Measurements from ENCODE around the gene TRIM7. TPM values are rescaled to one million over a fixed set of nuclear protein-coding genes. Genes with fewer than 3 reads are reported as not detected.
A peak's percentile ranks its signal among the peaks of the same experiment; 100 is the strongest.

Gene TRIM7
- total and polyA plus RNA-seq, 2 experiments from 2014 or later = 0.53 to 0.56 TPM

DNA sequence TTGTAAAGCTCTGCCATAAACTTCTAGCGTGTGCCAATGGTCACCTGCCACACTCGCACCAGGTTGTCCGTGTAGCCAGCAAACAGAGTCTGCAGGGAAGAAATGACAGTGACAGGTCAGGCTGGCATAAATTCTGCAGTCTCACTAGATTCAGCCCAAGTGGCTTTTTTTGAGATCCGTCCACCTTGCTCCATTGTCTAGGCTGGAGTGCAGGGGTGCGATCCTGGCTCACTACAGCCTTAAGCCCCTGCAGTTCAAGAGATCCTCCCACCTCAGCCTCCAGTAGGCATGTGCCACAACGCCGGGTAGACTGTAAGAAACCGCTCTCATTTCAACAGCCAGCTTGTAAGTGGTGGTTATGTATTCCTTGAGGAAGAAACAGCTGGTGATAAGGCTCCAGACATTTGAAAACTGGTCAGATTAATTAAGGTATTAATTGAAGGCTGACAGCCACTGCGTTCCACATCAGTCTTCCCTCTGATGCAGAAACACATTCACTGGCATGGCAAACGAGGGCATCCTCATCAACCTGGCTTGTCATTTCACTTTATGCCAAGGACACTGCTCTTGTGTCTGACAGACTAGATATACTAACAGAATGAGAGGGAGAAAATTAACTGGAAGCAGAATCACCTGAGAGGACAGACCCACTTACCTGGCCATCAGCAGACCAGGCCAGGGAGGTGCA is 32.1 kb upstream of the TRIM7 start (continued):
- TF ChIP-seq, protein P1, sequence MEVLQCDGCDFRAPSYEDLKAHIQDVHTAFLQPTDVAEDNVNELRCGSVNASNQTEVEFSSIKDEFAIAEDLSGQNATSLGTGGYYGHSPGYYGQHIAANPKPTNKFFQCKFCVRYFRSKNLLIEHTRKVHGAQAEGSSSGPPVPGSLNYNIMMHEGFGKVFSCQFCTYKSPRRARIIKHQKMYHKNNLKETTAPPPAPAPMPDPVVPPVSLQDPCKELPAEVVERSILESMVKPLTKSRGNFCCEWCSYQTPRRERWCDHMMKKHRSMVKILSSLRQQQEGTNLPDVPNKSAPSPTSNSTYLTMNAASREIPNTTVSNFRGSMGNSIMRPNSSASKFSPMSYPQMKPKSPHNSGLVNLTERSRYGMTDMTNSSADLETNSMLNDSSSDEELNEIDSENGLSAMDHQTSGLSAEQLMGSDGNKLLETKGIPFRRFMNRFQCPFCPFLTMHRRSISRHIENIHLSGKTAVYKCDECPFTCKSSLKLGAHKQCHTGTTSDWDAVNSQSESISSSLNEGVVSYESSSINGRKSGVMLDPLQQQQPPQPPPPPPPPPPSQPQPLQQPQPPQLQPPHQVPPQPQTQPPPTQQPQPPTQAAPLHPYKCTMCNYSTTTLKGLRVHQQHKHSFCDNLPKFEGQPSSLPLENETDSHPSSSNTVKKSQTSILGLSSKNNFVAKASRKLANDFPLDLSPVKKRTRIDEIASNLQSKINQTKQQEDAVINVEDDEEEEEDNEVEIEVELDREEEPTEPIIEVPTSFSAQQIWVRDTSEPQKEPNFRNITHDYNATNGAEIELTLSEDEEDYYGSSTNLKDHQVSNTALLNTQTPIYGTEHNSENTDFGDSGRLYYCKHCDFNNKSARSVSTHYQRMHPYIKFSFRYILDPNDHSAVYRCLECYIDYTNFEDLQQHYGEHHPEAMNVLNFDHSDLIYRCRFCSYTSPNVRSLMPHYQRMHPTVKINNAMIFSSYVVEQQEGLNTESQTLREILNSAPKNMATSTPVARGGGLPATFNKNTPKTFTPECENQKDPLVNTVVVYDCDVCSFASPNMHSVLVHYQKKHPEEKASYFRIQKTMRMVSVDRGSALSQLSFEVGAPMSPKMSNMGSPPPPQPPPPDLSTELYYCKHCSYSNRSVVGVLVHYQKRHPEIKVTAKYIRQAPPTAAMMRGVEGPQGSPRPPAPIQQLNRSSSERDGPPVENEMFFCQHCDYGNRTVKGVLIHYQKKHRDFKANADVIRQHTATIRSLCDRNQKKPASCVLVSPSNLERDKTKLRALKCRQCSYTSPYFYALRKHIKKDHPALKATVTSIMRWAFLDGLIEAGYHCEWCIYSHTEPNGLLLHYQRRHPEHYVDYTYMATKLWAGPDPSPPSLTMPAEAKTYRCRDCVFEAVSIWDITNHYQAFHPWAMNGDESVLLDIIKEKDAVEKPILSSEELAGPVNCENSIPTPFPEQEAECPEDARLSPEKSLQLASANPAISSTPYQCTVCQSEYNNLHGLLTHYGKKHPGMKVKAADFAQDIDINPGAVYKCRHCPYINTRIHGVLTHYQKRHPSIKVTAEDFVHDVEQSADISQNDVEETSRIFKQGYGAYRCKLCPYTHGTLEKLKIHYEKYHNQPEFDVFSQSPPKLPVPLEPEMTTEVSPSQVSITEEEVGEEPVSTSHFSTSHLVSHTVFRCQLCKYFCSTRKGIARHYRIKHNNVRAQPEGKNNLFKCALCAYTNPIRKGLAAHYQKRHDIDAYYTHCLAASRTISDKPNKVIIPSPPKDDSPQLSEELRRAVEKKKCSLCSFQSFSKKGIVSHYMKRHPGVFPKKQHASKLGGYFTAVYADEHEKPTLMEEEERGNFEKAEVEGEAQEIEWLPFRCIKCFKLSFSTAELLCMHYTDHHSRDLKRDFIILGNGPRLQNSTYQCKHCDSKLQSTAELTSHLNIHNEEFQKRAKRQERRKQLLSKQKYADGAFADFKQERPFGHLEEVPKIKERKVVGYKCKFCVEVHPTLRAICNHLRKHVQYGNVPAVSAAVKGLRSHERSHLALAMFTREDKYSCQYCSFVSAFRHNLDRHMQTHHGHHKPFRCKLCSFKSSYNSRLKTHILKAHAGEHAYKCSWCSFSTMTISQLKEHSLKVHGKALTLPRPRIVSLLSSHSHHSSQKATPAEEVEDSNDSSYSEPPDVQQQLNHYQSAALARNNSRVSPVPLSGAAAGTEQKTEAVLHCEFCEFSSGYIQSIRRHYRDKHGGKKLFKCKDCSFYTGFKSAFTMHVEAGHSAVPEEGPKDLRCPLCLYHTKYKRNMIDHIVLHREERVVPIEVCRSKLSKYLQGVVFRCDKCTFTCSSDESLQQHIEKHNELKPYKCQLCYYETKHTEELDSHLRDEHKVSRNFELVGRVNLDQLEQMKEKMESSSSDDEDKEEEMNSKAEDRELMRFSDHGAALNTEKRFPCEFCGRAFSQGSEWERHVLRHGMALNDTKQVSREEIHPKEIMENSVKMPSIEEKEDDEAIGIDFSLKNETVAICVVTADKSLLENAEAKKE (CRISPR knock-in tag; IDR thresholded peaks at IDR 0.05) = no peak
- TF ChIP-seq EZH2 (IDR thresholded peaks at IDR 0.05; ENCODE audit: low read depth, unreplicated experiment) (no peak), CREB1 (CRISPR knock-in tag; IDR thresholded peaks at IDR 0.05; ENCODE audit: low read depth) (no peak), STAT1 (IDR thresholded peaks at IDR 0.05; ENCODE audit: unreplicated experiment) (no peak)
- TF ChIP-seq, protein P2, sequence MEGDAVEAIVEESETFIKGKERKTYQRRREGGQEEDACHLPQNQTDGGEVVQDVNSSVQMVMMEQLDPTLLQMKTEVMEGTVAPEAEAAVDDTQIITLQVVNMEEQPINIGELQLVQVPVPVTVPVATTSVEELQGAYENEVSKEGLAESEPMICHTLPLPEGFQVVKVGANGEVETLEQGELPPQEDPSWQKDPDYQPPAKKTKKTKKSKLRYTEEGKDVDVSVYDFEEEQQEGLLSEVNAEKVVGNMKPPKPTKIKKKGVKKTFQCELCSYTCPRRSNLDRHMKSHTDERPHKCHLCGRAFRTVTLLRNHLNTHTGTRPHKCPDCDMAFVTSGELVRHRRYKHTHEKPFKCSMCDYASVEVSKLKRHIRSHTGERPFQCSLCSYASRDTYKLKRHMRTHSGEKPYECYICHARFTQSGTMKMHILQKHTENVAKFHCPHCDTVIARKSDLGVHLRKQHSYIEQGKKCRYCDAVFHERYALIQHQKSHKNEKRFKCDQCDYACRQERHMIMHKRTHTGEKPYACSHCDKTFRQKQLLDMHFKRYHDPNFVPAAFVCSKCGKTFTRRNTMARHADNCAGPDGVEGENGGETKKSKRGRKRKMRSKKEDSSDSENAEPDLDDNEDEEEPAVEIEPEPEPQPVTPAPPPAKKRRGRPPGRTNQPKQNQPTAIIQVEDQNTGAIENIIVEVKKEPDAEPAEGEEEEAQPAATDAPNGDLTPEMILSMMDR (conservative IDR thresholded peaks at IDR 0.05; ENCODE audit: low read depth in 2 of 2) = no peak

DNA sequence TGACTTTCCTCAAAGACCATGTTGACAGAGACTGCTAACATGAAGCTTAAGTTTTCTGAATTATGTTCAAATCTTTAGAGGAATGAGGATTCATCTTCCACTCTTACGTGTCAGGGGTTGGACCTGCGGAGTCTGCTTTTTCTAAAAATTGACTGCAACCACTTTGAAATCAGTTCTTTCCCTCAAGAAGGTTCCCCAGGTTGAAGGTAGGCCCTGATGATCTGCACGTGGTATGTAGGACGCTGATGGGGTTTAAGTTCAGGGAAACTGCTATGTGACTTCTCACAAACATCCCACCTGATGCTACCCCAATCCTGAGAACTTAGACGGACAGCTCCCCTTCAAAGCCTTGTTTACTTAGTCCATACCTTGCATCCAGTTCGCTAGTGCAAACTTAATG is 31.5 kb upstream of the TRIM7 start:
- peak overlapping the region; percentile 8; the same call in 1 of the 3 replicates for H3K4me3 Mint-ChIP-seq
- H3K27me3 Mint-ChIP-seq (ENCODE audit: insufficient read depth, low read depth, poor library complexity) = peaks cover 50% of the 10 kb centered on the region
- Histone ChIP-seq H4K20me1 (replicated peaks; ENCODE audit: insufficient read depth) (peaks cover 56% of the 10 kb centered on the region), H3K36me3 (ENCODE audit: insufficient read depth) (peaks cover 58% of the 10 kb centered on the region), H3K9me2 (ENCODE audit: insufficient read depth) (no peaks in the 10 kb centered on the region), H3K27me3 (ENCODE audit: insufficient read depth) (no peaks in the 10 kb centered on the region), H3K4me3 (no peak overlapping the region), H3K27ac (ENCODE audit: low read depth) (peak overlapping the region; percentile 86), H3K4me1 (ENCODE audit: insufficient read depth) (peaks cover 16% of the 10 kb centered on the region), H3K4me2 (no peak overlapping the region), H3K79me2 (replicated peaks; ENCODE audit: insufficient read depth) (peaks cover 34% of the 10 kb centered on the region), H2AFZ (no peak overlapping the region), H3F3A (replicated peaks; ENCODE audit: low read depth) (peaks cover 68% of the 10 kb centered on the region)
- peaks cover 87% of the 10 kb centered on the region for H3K36me3 Mint-ChIP-seq (ENCODE audit: low read depth)
- peaks cover 6% of the 10 kb centered on the region; the same call in 1 of the 3 replicates for H3K9me3 Mint-ChIP-seq
- H3K4me1 Mint-ChIP-seq = peaks cover 32% of the 10 kb centered on the region
- DNase-seq (ENCODE audit: low spot score) = no peak
- H3K27ac Mint-ChIP-seq = no peak overlapping the region
- no peak for ATAC-seq
- TF ChIP-seq JUNB (IDR thresholded peaks at IDR 0.05; ENCODE audit: unreplicated experiment) (no peak), EZH2 (IDR thresholded peaks at IDR 0.05; ENCODE audit: low read depth, unreplicated experiment) (no peak), ZNF114 (CRISPR knock-in tag; IDR thresholded peaks at IDR 0.05) (no peak), NANOG (IDR thresholded peaks at IDR 0.05; ENCODE audit: borderline replicate concordance) (no peak), EZH2phosphoT487 (IDR thresholded peaks at IDR 0.05; ENCODE audit: unreplicated experiment) (no peak), STAT1 (IDR thresholded peaks at IDR 0.05; ENCODE audit: unreplicated experiment) (no peak), ZNF331 (CRISPR knock-in tag; IDR thresholded peaks at IDR 0.05; ENCODE audit: low read depth) (no peak), CREB1 (CRISPR knock-in tag; IDR thresholded peaks at IDR 0.05; ENCODE audit: low read depth) (no peak)
- TF ChIP-seq, protein P3, sequence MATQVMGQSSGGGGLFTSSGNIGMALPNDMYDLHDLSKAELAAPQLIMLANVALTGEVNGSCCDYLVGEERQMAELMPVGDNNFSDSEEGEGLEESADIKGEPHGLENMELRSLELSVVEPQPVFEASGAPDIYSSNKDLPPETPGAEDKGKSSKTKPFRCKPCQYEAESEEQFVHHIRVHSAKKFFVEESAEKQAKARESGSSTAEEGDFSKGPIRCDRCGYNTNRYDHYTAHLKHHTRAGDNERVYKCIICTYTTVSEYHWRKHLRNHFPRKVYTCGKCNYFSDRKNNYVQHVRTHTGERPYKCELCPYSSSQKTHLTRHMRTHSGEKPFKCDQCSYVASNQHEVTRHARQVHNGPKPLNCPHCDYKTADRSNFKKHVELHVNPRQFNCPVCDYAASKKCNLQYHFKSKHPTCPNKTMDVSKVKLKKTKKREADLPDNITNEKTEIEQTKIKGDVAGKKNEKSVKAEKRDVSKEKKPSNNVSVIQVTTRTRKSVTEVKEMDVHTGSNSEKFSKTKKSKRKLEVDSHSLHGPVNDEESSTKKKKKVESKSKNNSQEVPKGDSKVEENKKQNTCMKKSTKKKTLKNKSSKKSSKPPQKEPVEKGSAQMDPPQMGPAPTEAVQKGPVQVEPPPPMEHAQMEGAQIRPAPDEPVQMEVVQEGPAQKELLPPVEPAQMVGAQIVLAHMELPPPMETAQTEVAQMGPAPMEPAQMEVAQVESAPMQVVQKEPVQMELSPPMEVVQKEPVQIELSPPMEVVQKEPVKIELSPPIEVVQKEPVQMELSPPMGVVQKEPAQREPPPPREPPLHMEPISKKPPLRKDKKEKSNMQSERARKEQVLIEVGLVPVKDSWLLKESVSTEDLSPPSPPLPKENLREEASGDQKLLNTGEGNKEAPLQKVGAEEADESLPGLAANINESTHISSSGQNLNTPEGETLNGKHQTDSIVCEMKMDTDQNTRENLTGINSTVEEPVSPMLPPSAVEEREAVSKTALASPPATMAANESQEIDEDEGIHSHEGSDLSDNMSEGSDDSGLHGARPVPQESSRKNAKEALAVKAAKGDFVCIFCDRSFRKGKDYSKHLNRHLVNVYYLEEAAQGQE (IDR thresholded peaks at IDR 0.05; ENCODE audit: unreplicated experiment) = no peak
- TF ChIP-seq, protein P4, sequence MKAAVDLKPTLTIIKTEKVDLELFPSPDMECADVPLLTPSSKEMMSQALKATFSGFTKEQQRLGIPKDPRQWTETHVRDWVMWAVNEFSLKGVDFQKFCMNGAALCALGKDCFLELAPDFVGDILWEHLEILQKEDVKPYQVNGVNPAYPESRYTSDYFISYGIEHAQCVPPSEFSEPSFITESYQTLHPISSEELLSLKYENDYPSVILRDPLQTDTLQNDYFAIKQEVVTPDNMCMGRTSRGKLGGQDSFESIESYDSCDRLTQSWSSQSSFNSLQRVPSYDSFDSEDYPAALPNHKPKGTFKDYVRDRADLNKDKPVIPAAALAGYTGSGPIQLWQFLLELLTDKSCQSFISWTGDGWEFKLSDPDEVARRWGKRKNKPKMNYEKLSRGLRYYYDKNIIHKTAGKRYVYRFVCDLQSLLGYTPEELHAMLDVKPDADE (IDR thresholded peaks at IDR 0.05) = no peak
